ENCODE data around the gene ATP2B3. TPM values are rescaled to one million over a fixed set of nuclear protein-coding genes. Genes with fewer than 3 reads are reported as not detected.

ATP2B3 gene
- total and polyA plus RNA-seq, 9 of the 15 experiments (the other 6 are each of a cell fraction or from before 2014, with no cell fraction given): 0.04 TPM; not detected in 8

- CTCF ChIA-PET (ENCODE audit: low intra/inter-chr PET ratio): interaction anchor here (0.7 kb wide), 1 partner anchor 52 kb away, joined by 3 read pairs; no protein-coding TSS in a partner anchor
- FAIRE-seq: no peak
- in situ Hi-C loops (cut with MboI): no loop called here
Measured at GRCh38 chrX:153606503-153606902, 89.1 kb downstream of the ATP2B3 start.

More at GRCh38 chrX:153606503-153606902, 89.1 kb downstream of the ATP2B3 start:
- Histone ChIP-seq H2AFZ (ENCODE audit: low read depth, low read length) (no peak overlapping the region), H3K9me1 (ENCODE audit: control insufficient read depth, insufficient read depth, low read length) (no peaks in the 10 kb centered on the region), H3K9ac (ENCODE audit: insufficient read depth in 1 of 2, low read depth in 2 of 2, low read length in 2 of 2) (peak overlapping the region in 1 of 2 experiments; percentile 52; a peak in 1 of 4 replicates), H3K4me1 (replicated peaks in 1 of 2; ENCODE audit: control insufficient read depth in 2 of 2, insufficient read depth in 2 of 2, low read length in 2 of 2) (peaks cover 0 to 25% of the 10 kb centered on the region in 2 experiments; a peak in 2 of 5 replicates), H3K9me3 (replicated peaks; ENCODE audit: control insufficient read depth, insufficient read depth, low read depth, low read length) (no peaks in the 10 kb centered on the region), H3K4me2 (ENCODE audit: insufficient read depth, low read length) (no peak overlapping the region), H3K27me3 (ENCODE audit: control insufficient read depth in 2 of 2, insufficient read depth in 2 of 2, low read length in 2 of 2) (peaks cover 20 to 35% of the 10 kb centered on the region in 2 experiments; a peak in 4 of 5 replicates), H3K36me3 (ENCODE audit: control insufficient read depth, insufficient read depth, low read length) (no peaks in the 10 kb centered on the region), H3K79me2 (ENCODE audit: control insufficient read depth, insufficient read depth, low read length) (no peaks in the 10 kb centered on the region), H3K4me3 (no peak overlapping the region), H4K20me1 (replicated peaks; ENCODE audit: control insufficient read depth, insufficient read depth, low read length) (no peaks in the 10 kb centered on the region), H3K27ac (ENCODE audit: extremely low read depth, low read depth, low read length) (no peak overlapping the region)
- intact Hi-C loops (cut with micrococcal nuclease): loop anchor here (5.0 kb wide), 1 partner anchor 54 kb away; no protein-coding TSS in a partner anchor
- BruUV-seq (replicated peaks): no TSS peak
- TF ChIP-seq NONO (IDR thresholded peaks at IDR 0.05; ENCODE audit: low read depth in 2 of 2, low read length in 1 of 2): no peak
- TF ChIP-seq TFAM (CRISPR knock-in tag; conservative IDR thresholded peaks at IDR 0.05): no peak
- TF ChIP-seq ZKSCAN3 (CRISPR knock-in tag; IDR thresholded peaks at IDR 0.05): no peak
- TF ChIP-seq MYNN (IDR thresholded peaks at IDR 0.05): no peak
- no peak for TF ChIP-seq MYNN (CRISPR knock-in tag; IDR thresholded peaks at IDR 0.05)
- no peak for TF ChIP-seq PCBP2 (IDR thresholded peaks at IDR 0.05; ENCODE audit: low read depth, low read length, poor library complexity, severe bottlenecking)
- TF ChIP-seq NFE2L1 (tag; IDR thresholded peaks at IDR 0.05; ENCODE audit: borderline replicate concordance, low read depth): no peak
- no peak for TF ChIP-seq SIRT6 (IDR thresholded peaks at IDR 0.05; ENCODE audit: low read depth, low read length)
- no peak for TF ChIP-seq USF1 (CRISPR knock-in tag; IDR thresholded peaks at IDR 0.05)
- TF ChIP-seq ZNF24 (IDR thresholded peaks at IDR 0.05): no peak
- TF ChIP-seq BRD9 (IDR thresholded peaks at IDR 0.05; ENCODE audit: low read depth, partially characterized antibody): no peak
- TF ChIP-seq SRSF9 (IDR thresholded peaks at IDR 0.05; ENCODE audit: borderline replicate concordance, low read depth, low read length): no peak
- TF ChIP-seq SAFB (IDR thresholded peaks at IDR 0.05; ENCODE audit: borderline replicate concordance, low read depth, low read length): no peak
- no peak for TF ChIP-seq ZFP91 (CRISPR knock-in tag; IDR thresholded peaks at IDR 0.05)
- TF ChIP-seq ZNF584 (CRISPR knock-in tag; IDR thresholded peaks at IDR 0.05; ENCODE audit: low read depth): no peak
- no peak for TF ChIP-seq ETV5 (CRISPR knock-in tag; IDR thresholded peaks at IDR 0.05; ENCODE audit: low read depth)
- no peak for TF ChIP-seq RBM39 (optimal IDR thresholded peaks at IDR 0.05; ENCODE audit: low read depth, low read length)
- no peak for TF ChIP-seq HEY1 (CRISPR knock-in tag; IDR thresholded peaks at IDR 0.05; ENCODE audit: borderline replicate concordance)
- TF ChIP-seq FOXA3 (CRISPR knock-in tag; conservative IDR thresholded peaks at IDR 0.05 in 1 of 2, IDR thresholded peaks at IDR 0.05 in 1 of 2): no peak
- ATAC-seq: no peak
- no peak for DNase-seq (ENCODE audit: extremely low read depth in 1 of 4, low spot score in 3 of 4)
- WGBS (ENCODE audit: insufficient coverage, low coverage, missing lambda C conversion rate): 5% methylated on average over 20 of the region's 23 CpGs
- POLR2A ChIA-PET: no interaction called here

Measured in K562 (cell line).